Glomerular endothelial cell (primary cell): ENCODE data around the gene PDE1C. TPM values are rescaled to one million over a fixed set of nuclear protein-coding genes. Genes with fewer than 3 reads are reported as not detected.
"Not testable (repeated sequence)": the region's sequence is repeated elsewhere in the genome, so short reads cannot be mapped to it uniquely, and the experiment has no call there.

ENCODE experiments used
- DNase-seq: peaks from one replicate; pipeline ENCODE4 v3.0.0-alpha.2; 2011; ENCODE audit warnings: low read depth, low spot score; ENCODE audit errors: extremely low read depth
- total RNA-seq: library from RNA; depleted of rRNA; stranded (reverse); fragments of >200 nt; gene quantifications from 2 replicates; pipeline ENCODE4 v1.2.3, GENCODE V29; 2015

The PDE1C gene
- total RNA-seq, 1 donor from 2014 or later: 2.6 TPM

DNA sequence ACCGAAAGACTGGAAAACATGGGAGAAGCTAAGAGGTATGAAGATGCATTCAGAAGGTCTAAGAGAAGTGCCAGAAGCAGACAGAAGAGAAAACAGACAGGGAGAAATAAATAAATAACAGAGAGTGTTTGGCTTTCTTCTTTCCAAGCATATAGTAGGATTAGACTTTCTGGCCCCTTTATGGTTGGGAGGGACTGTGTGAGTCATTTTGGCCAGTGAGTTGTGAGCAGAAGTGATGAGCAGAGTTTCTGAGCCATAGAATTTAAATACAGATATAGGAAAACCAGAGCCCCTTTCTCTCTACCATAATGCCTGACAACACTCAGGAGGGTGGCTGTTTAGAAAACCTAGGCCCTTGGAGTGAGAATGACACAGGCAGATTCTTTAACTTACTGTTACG is 212.2 kb downstream of the PDE1C start:
- no peak for DNase-seq

DNA sequence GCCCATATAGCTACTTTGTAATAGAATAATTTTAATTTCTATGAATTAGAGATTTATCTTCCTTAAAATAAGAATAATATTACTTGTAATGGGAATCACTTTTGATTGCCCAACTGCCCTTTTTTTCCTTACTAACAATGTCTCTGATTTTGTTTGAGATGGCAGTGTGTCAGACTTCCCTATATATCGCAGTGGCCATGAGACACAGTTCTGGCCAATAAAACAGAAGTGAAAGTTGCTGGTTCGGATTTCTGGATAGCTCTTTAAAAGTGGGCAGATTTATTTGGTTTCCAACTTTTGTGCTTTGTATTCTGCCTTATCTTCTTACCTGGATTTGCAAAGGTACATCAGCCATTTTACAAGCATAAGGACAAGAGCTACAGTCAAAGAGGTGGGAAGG is 213.0 kb downstream of the PDE1C start:
- DNase-seq: no peak

DNA sequence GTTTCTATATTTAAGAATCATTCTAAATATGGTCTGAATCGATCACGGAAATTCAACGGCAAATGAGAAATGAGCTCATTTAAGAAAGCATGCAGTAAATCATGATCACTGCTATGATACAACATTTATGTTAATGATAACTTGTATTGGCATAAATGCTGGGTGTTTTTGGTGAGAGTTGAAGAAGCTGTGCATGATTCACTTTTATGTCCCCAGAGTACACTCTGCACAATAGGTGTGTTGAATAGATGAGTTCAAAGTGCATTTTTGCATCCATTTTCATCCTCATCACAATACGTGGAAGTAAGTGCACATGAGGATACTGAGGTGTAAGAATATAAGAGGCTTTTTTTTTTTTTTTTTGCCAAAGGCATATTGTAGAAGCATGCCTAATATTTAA is 213.9 kb downstream of the PDE1C start:
- no peak for DNase-seq

DNA sequence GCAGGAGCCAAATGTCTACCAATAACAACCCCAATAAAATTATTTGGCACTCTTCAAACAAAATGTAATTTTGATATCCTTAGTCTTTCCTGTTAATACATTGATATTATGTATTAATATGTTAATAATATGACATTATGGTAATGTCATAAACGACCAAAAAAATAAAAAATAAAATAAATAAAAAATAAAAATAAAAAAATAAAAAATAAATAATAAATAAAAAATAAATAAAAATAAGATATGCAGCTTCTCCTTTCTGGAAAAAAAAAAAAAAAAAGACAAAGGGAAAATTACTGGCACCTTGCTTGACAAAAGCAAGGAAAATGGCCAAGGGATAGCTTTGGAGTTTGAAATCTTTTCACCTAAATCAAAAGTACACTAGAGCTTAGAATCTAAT is 214.7 kb downstream of the PDE1C start:
- no peak for DNase-seq

DNA sequence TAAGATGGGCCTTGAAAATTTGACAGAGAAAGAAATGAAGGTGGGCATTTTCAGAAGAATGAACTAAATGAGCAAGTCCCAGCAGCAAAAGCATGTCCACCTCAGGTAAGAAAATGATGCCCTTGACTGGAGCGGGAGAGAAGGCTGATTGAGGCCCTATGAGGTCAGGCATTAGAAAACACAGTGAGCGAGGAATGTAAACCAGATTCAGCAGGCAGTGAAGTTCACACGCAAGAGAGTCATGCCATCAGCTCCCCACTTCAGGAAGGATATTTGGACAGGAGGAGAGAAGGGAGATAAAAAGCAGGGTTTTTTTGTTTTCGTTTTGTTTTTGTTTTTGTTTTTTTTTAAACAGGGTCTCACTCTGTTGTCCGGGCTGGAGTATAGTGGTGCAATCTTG is 216.8 kb downstream of the PDE1C start:
- DNase-seq: no peak

DNA sequence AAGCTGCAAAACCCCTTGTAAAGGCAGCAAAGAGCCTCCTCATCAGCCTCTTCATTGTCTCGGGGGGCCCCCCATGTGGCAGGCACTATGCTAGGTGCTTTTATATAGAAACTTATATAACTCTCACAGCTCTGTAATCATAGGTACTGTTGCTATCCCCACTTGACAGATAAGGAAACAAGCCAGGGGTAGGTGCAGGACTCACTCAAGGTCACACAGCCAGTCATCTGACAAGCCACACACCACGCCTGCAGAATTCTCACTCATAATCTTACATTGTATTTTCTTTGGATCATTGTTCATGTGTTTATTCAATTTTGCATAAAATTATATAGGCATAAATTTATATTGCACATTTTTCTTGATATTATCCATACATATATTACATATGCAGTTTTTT is 217.7 kb downstream of the PDE1C start:
- no peak for DNase-seq

DNA sequence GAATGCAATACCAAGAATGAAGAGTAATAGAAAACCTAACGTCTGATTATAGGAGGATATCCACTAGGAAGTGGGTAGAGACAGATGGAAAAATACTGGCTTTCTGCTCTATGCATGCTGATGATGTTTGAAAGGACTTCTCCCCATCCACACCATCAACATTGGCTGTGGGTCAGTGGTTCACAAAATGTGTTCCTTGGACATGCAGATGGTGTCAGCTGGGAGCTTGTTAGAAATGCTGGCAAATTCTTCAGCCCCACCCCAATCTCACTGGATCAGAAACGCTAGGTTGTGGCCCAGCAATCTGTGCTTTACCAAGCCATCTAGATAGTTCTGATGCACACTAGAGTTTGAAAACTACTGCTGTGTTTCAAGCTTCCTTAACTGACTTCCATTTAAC is 219.1 kb downstream of the PDE1C start:
- no peak for DNase-seq

DNA sequence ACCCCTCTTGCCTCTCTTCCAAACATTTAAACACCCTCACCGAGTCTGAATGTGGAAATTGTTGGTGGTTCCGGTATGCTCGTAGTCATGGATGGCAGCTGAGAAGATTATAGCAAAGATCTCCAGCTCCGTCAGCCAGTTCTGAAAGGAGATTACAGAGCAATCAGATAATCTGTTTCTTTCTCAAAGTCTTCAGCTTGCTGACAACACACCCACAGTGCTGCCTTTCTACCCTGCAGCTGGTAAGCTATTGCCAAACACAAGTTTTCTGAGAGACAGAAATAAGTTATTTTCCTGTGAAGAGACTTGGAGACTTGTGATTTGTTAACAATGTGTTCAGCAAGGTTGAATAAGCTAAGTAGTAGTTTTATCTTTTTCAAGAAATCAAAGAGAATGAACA is 219.6 kb downstream of the PDE1C start:
- no peak for DNase-seq

DNA sequence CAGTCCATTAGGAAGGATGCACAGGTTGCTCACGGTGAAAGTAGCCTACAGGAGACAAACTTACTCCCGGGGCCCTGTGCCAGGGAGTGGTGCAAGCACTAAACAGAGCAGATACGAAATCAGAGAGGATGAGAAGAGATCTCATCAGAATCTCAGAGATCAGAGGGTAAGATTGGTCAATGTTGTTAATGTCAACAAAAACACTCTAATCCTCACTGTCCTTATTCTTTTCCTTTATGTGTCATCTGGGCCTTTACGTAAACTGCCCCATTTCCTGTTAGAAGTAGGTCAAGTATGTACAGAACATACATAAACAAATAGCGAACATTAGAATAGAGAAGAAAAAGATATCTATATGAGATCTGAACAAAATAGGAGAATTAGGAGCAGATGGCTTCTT is 220.1 kb downstream of the PDE1C start:
- DNase-seq: no peak

DNA sequence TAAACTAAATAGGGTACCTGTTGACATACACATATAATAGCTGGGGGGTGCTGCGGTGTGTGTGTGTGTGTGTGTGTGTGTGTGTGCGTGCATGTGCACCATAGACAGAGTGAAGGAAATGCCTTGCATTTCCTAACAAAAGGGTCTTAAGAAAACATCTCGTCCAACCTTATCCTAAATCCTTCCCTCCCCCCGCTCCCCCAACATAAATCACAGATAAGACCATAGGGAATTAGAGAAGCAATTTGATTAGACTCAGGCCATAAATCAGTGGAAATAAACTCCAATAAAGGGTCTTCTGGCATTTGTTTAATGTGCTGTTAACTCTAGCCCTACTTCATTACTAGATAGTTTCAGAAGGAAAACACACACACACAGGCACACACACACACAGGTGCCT is 234.7 kb downstream of the PDE1C start:
- no peak for DNase-seq

DNA sequence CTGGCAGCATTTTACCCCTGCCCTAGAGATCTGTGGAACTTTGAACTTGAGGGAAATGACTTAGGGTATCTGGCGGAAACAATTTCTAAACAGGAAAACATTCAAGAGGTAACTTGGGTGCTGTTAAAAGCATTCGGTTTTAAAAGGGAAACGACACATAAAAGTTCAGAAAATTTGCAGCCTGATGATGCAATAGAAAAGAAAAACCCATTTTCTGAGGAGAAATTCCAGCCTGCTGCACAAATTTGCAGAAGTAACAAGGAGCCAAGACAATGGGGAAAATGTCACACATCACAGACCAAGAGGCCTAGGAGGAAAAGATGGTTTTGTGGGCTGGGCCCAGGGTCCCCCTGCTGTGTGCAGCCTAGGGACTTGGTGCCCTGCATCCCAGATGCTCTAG is 236.6 kb downstream of the PDE1C start:
- not testable (repeated sequence) for DNase-seq

DNA sequence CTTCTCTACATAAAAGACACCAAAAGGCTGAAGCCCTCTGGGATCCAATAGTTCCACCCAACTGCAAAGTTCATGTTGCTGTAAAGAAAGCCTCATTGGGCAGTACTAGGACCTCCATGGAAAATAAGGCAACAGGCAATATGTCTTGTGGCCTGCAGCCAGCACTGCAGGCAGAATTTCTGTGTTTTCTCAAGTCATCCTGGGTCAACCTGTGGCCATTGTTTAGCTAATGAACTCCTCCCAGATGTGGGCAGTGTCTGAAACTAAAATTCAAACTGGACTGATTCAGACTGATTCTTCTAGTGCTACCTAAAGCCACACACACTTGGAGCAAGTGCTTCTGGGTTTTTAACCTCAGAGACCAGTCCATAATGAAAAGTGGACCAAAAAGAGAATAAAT is 241.7 kb downstream of the PDE1C start:
- no peak for DNase-seq

DNA sequence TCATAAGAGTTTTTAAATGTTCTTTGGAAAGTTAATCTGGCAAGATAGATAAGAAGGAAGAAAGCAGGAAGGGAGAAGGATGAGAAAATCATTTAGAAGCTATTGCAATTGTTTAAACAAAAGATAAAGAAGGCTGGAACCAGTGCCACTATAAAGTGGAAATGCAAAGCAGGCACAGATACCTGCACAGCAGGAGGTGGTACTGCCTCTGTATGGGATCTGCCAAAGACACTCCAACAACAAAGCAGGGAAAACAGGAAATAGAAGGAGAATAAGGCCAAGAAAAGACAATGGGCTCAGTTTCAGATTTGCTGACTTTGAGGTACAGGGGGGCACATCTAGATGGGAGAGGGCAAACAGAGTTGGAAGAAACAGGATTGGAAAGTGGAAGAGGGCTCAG is 244.6 kb downstream of the PDE1C start:
- no peak for DNase-seq

DNA sequence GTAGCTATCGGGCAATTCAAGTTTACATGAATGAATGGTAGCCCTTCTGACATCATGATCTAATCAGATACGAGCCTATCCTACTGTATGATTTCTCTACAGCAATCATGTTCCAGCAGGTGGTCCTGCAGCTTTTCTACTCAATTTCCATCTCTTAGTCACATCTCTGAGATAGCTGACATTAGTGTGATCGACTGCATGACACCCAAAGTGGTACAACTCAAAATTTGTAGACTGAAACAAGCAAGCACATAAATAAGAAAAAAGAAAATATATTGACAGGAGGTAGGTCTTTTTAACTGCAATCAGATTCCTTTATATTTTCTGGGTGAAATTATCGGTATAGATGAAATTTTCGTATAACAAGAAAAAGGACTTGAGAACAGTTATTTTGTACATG is 251.2 kb downstream of the PDE1C start:
- DNase-seq: no peak

DNA sequence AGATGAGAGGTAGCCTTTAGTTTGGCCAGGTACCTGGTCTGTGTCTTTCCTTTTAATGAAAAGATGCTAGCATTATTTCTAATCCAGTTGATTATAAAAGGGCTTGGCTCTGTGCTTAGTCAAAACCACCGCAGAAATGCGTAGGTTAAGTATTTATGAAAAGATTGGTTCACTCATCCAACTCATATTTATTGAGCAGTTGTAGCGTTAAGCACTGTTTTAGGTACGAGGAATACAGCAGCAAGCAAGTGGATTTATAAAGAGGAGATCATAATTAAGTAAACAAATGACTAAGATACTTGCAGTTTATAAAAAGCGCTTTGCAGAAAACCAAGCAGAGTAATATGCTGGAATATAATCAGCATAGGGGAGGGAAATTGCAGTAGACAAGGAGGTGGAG is 253.4 kb downstream of the PDE1C start:
- DNase-seq: no peak

DNA sequence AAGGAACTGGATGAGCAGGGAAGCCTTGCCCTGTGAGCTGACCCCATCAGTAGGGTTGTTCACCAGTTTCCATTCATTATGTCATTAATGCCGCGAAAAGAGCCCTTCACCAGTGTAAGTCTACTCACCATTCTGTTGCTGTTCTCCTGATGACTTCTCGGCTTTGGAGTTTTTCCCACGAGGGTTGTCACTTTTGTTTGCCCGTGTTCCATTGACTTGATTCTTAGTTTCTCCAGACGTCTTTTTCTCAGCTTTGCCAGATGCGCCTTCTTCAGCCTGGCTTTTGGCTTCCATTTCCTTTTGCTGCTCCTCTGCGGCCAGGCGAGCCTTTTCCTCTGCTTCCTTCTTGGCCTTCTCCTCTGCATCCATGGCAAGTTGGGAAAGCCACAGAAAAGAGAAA is 254.4 kb downstream of the PDE1C start:
- no peak for DNase-seq

DNA sequence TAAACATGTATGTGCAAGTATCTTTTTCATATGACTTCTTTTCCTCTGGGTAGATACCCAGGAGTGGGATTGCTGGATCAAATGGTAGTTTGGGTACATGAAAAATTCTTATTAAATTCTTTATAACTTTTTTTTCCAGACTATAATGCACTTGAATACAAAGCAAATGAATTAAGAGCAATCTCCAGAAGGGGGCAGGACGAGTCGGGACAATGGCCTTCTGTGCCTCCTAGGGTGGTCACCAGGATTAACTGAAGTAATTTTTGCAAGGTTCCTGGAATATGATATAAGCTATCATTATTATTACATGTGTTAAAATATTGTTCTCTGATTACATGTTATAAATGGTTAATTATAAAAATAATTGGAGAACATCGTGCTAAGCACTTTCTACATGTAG is 256.0 kb downstream of the PDE1C start:
- no peak for DNase-seq

DNA sequence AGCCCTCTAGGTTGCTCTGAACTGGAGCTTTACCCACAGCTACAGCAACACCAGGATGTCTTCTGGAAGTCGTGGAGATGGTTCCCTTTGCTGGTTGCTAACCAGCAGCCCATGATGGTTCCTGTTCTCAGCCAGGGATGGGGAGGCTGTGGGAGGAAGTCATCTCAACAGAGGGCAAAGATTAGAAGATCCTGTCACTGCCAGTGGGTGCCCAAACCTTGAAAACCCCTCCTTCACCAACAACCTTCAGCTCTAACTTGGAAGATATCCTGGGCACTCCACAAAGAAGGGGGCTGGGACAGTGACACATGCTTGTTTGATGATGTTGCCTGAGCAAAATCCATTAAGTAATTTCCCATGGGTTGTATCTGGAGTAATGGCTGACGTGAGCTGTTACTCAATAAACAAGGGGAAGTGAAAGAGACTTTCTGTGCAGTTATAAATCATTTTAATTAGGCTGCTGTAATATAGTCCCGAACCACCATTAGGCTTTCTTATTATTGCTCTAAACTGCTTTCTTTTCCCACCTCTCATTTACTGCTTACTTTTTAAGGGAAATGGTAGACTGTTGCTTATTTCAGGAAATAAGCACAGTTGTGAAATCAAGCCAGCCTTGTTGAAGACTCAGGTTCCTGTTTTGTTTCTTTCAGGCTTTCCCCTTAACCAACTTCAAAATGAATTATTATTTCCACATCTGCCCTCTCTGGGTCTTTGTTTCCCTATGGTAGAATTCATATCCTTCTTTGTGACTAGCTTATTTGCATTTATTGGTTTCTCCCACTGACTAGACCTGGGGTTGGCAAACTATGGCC is 258.4 kb downstream of the PDE1C start:
- no peak for DNase-seq

DNA sequence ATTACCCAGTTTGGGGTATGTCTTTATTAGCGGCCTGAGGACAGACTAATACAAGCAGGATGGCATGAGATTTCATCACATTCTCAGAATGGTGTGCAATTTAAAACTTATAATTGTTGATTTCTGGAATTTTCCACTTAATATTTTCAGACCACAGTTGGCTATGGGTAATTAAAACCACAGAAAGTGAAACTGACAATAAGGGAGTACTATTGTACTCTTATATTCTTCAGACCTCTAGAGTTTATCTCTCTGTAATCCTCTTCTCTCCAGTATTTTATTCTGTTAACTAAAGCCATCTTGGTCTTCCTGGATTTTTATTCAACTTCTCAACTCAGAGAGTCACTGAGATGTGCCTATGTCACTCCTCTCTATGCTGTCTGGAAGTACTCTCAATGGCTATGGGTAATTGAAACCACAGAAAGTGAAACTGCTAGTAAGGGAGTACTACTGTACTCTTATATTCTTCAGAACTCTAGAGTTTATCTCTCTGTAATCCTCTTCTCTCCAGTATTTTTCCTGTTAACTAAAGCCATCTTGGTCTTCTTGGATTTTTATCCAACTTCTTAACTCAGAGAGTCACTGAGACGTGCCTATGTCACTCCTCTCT is 264.9 kb downstream of the PDE1C start:
- no peak for DNase-seq

DNA sequence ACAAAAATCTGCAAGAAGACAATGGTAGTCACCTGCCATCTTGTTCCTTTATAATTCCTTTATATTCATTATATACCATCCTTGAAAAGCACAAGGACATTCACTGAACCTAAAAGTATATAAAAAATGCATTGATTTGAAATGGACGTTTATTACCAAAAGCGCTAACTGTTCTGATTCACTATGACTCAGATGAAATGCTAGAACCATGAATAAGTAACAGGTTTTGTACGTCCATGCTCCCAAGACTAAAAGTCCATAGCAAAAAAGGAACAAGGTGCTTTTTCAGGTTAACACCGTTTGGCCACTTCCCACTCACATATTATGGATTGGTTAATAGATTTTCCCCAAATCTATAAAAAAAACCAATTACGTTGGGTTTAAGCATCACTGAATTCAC is 273.8 kb downstream of the PDE1C start:
- DNase-seq: no peak

DNA sequence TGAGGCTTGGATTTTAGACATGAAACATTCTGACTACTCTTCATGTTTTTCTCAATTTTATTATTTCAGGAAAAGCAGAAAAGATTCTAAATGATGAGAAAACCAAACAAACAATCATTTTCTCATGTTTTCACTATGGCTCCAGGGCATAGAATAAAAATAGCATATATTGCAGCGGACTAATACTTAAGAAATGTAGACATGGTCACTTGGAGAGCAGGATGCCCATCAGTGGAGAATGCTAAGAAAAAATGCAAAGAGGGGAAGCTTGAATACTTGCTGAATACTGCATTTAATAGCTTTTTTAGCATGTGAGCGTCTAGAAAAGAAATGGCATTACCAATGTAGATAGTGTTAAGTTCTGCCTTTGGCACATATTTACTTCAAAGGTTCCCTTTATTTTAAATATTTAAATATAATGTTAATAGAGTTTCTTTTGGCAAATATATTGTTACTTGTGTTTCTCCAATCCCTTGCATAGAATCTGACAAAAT is 275.3 kb downstream of the PDE1C start:
- no peak for DNase-seq

DNA sequence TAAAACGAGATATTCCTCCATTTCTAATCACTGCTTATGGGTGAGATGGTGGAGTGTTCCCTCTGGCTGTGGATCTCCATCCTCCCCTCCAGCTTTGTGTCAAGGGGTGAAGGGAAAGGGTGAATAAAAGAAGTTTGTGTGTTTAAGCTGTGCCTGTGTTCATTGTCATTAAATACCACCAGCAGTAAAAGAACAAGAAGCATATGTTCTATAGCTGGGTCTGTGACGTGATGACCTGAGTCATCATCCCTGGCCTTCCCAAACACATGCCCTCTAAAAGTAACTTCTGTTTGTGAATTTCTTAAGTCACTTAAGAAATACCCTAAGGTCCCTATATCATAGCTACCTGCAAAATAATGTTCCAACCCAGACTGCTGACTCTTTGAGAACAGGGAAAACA is 278.3 kb downstream of the PDE1C start:
- no peak for DNase-seq
